ENCODE data around the gene SLITRK5.

Gene SLITRK5

DNA sequence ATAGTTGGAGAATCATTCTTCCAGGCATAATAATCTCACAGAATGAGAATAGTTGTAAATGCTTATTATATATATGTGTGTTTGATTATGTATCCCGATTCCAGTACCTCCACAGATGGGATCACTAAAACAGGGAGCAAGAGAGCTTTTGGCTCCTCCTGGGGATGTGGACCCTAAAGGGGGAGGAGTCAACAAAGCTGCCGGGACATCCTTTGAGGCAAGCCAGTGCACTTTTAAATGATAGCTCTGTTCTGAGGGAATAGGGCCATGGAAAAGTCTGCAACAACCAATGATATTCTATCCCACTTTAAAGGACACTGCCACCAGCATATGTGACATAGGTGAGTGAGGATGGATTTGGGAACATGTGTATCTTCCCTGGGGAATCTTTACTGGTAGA lies 40.8 kb downstream of the SLITRK5 start:
- DNase-seq, result no peak
